Neural cell (in vitro differentiated cells): Measurements from ENCODE around the gene GADL1. TPM values are rescaled to one million over a fixed set of nuclear protein-coding genes. Genes with fewer than 3 reads are reported as not detected.

Experiments
- H2AFZ ChIP-seq: fragments of 200-600, 300-800 bp; sonication (generic), shearing (Covaris generic); 2 replicates; pipeline ENCODE4 v1.6.0; 2014; ENCODE audit warnings: low read depth, mild to moderate bottlenecking, antibody characterized with exemption, low read length, moderate library complexity
- H3F3A ChIP-seq: fragments of 200-600 bp; shearing (Covaris generic); 2 replicates; pipeline ENCODE4 v1.6.1; 2016; ENCODE audit warnings: mild to moderate bottlenecking, moderate library complexity, mixed read lengths, antibody characterized with exemption, low read length; ENCODE audit not compliant: insufficient read depth, poor library complexity, severe bottlenecking
- H3K27ac ChIP-seq: fragments of 200-600, 300-800 bp; sonication (generic), shearing (Covaris generic); 2 replicates; pipeline ENCODE4 v1.5.1; 2014; ENCODE audit warnings: mild to moderate bottlenecking, low read length, moderate library complexity
- H3K27me3 ChIP-seq: fragments of 300-800, 200-600 bp; sonication (generic), shearing (Covaris generic); 2 replicates; pipeline ENCODE4 v1.6.0; 2014; ENCODE audit warnings: mild to moderate bottlenecking, low read depth, low read length, moderate library complexity; ENCODE audit not compliant: insufficient read depth
- H3K36me3 ChIP-seq: fragments of 300-800, 200-600 bp; sonication (generic), shearing (Covaris generic); 2 replicates; pipeline ENCODE4 v1.5.1; 2014; ENCODE audit warnings: mild to moderate bottlenecking, antibody characterized with exemption, low read length, moderate library complexity; ENCODE audit not compliant: insufficient read depth
- H3K4me2 ChIP-seq: fragments of 300-800, 200-600 bp; sonication (generic), shearing (Covaris generic); 2 replicates; pipeline ENCODE4 v1.6.0; 2014; ENCODE audit warnings: mild to moderate bottlenecking, low read length
- H3K4me3 ChIP-seq: fragments of 300-800, 200-600 bp; sonication (generic), shearing (Covaris generic); 2 replicates; pipeline ENCODE4 v1.5.1; 2014; ENCODE audit warnings: mild to moderate bottlenecking, low read length, moderate library complexity
- H3K79me2 ChIP-seq: fragments of 200-600 bp; shearing (Covaris generic); replicated peaks from 2 replicates; pipeline ENCODE4 v1.6.0; 2014; ENCODE audit warnings: mild to moderate bottlenecking, low read length, moderate library complexity; ENCODE audit not compliant: insufficient read depth
- H3K9ac ChIP-seq: fragments of 300-800, 200-600 bp; sonication (generic), shearing (Covaris generic); 2 replicates; pipeline ENCODE4 v1.6.1; 2016; ENCODE audit warnings: mild to moderate bottlenecking, low read length, mixed read lengths
- H3K9me2 ChIP-seq: fragments of 200-600 bp; shearing (Covaris generic); 2 replicates; pipeline ENCODE4 v1.6.1; 2016; ENCODE audit warnings: mild to moderate bottlenecking, low read length, mixed read lengths; ENCODE audit not compliant: insufficient read depth
- H3K9me3 ChIP-seq: fragments of 200-600, 300-800 bp; sonication (generic), shearing (Covaris generic); 2 replicates; pipeline ENCODE4 v1.6.1; 2016; ENCODE audit warnings: mild to moderate bottlenecking, mixed run types, low read length, moderate library complexity, mixed read lengths
- H4K20me1 ChIP-seq: fragments of 200-600 bp; shearing (Covaris generic); 2 replicates; pipeline ENCODE4 v1.6.1; 2016; ENCODE audit warnings: mild to moderate bottlenecking, mixed run types; ENCODE audit not compliant: insufficient read depth
- EP300 ChIP-seq: fragments of 450-650 bp; conservative IDR thresholded peaks from 2 replicates; pipeline ENCODE4 v1.6.1; 2014; ENCODE audit warnings: antibody characterized with exemption, mild to moderate bottlenecking, moderate library complexity; ENCODE audit not compliant: poor library complexity, severe bottlenecking
- EZH2 ChIP-seq: fragments of 200-600, 300-800 bp; shearing (Covaris generic), sonication (generic); IDR thresholded peaks from 2 replicates; pipeline ENCODE4 v1.6.1; 2014; ENCODE audit warnings: antibody characterized with exemption, low read length, borderline replicate concordance, mild to moderate bottlenecking; ENCODE audit not compliant: insufficient read depth, poor library complexity, severe bottlenecking
- MXI1 ChIP-seq: fragments of 450-650 bp; conservative IDR thresholded peaks from 2 replicates; pipeline ENCODE4 v1.6.1; 2014; ENCODE audit warnings: antibody characterized with exemption, mild to moderate bottlenecking; ENCODE audit not compliant: poor library complexity, severe bottlenecking
- POLR2AphosphoS5 ChIP-seq: IDR thresholded peaks from 2 replicates; pipeline ENCODE4 v1.6.1; 2012
- RAD21 ChIP-seq: fragments of 450-650 bp; conservative IDR thresholded peaks from 2 replicates; pipeline ENCODE4 v1.6.1; 2014; ENCODE audit warnings: antibody characterized with exemption, mild to moderate bottlenecking, moderate library complexity
- SMC3 ChIP-seq: fragments of 450-650 bp; conservative IDR thresholded peaks from 2 replicates; pipeline ENCODE4 v1.6.1; 2014; ENCODE audit warnings: antibody characterized with exemption, mild to moderate bottlenecking, moderate library complexity; ENCODE audit not compliant: poor library complexity
- TAF1 ChIP-seq: IDR thresholded peaks from 2 replicates; pipeline ENCODE4 v1.6.1; 2012; ENCODE audit warnings: low read depth
- polyA plus RNA-seq: library from polyadenylated mRNA; depleted of rRNA; stranded (reverse); fragments of >200 nt; gene quantifications from 2 replicates; pipeline ENCODE4 v1.2.3, GENCODE V29; 2014
- TF ChIP-seq, protein P1 (sequence below): IDR thresholded peaks from 2 replicates; pipeline ENCODE4 v1.6.1; 2012; ENCODE audit warnings: borderline replicate concordance
- TF ChIP-seq, protein P2 (sequence below): fragments of 450-650 bp; IDR thresholded peaks from 2 replicates; pipeline ENCODE4 v1.5.1; 2014; ENCODE audit warnings: antibody characterized with exemption, mild to moderate bottlenecking, moderate library complexity; ENCODE audit not compliant: poor library complexity, severe bottlenecking

GADL1 gene
- polyA plus RNA-seq, 1 donor from 2014 or later = not detected

DNA sequence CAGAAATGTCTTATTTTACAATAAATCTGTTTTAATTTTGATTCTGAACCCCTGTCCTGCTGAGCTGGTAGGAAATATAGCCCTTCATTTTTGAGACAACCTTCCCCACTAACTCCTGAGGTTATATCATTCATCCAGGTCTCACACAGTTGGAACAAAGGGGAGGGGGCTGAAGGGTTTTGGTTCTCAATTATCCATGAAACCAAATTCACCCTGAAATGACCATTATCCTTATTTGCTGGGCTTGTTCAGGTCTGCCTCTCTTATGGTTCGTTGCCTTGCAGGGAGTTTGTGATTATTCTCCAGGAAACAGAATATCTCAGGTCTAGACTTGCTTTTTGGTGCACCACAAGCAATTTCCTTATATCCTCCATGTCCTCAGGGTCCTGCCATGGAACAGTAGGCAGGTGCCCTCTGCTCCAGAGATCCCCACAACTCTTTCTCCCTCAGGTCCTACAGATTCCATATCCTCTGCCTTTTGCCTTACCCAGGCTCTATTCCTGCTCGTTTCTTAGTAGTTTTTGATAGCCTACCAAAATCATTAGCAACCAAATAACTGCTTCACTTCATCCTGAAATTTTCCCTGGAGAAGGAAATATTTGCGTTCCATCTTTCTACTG is 193.6 kb downstream of the GADL1 start:
- Histone ChIP-seq H3K9ac (no peak overlapping the region), H3K27me3 (no peaks in the 10 kb centered on the region), H3K4me3 (no peak overlapping the region), H3K4me2 (no peak overlapping the region), H4K20me1 (no peaks in the 10 kb centered on the region), H3K27ac (no peak overlapping the region), H3K9me2 (no peaks in the 10 kb centered on the region), H3K36me3 (no peaks in the 10 kb centered on the region), H2AFZ (no peak overlapping the region), H3K79me2 (no peaks in the 10 kb centered on the region), H3K9me3 (no peaks in the 10 kb centered on the region), H3F3A (no peaks in the 10 kb centered on the region)
- no peak for TF ChIP-seq EP300
- TF ChIP-seq TAF1 = no peak
- TF ChIP-seq MXI1 = no peak
- TF ChIP-seq, protein P1, sequence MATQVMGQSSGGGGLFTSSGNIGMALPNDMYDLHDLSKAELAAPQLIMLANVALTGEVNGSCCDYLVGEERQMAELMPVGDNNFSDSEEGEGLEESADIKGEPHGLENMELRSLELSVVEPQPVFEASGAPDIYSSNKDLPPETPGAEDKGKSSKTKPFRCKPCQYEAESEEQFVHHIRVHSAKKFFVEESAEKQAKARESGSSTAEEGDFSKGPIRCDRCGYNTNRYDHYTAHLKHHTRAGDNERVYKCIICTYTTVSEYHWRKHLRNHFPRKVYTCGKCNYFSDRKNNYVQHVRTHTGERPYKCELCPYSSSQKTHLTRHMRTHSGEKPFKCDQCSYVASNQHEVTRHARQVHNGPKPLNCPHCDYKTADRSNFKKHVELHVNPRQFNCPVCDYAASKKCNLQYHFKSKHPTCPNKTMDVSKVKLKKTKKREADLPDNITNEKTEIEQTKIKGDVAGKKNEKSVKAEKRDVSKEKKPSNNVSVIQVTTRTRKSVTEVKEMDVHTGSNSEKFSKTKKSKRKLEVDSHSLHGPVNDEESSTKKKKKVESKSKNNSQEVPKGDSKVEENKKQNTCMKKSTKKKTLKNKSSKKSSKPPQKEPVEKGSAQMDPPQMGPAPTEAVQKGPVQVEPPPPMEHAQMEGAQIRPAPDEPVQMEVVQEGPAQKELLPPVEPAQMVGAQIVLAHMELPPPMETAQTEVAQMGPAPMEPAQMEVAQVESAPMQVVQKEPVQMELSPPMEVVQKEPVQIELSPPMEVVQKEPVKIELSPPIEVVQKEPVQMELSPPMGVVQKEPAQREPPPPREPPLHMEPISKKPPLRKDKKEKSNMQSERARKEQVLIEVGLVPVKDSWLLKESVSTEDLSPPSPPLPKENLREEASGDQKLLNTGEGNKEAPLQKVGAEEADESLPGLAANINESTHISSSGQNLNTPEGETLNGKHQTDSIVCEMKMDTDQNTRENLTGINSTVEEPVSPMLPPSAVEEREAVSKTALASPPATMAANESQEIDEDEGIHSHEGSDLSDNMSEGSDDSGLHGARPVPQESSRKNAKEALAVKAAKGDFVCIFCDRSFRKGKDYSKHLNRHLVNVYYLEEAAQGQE = no peak
- no peak for TF ChIP-seq RAD21
- TF ChIP-seq, protein P2, sequence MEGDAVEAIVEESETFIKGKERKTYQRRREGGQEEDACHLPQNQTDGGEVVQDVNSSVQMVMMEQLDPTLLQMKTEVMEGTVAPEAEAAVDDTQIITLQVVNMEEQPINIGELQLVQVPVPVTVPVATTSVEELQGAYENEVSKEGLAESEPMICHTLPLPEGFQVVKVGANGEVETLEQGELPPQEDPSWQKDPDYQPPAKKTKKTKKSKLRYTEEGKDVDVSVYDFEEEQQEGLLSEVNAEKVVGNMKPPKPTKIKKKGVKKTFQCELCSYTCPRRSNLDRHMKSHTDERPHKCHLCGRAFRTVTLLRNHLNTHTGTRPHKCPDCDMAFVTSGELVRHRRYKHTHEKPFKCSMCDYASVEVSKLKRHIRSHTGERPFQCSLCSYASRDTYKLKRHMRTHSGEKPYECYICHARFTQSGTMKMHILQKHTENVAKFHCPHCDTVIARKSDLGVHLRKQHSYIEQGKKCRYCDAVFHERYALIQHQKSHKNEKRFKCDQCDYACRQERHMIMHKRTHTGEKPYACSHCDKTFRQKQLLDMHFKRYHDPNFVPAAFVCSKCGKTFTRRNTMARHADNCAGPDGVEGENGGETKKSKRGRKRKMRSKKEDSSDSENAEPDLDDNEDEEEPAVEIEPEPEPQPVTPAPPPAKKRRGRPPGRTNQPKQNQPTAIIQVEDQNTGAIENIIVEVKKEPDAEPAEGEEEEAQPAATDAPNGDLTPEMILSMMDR = no peak
- TF ChIP-seq EZH2 = no peak
- TF ChIP-seq POLR2AphosphoS5 = no peak
- no peak for TF ChIP-seq SMC3

DNA sequence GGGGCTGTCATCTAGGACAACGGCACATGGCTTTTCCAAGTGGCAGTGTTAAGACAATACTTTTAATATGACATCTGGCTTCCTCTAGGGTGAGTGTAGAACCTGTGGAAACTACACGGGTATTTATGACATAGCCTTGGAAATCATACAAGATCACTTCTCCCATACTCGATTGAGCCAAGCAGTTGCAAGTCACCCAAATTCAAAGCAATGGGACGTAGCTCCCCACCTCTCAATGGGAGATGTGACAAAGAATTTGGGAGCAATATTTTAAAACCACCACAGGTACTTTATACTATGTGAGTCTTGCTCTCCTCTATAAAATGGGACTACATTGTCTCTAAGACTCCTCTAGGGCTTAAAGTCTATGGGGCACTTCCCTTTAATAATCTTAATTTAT is 194.5 kb downstream of the GADL1 start:
- Histone ChIP-seq H3K36me3 (no peaks in the 10 kb centered on the region), H3K9ac (no peak overlapping the region), H3K4me2 (no peak overlapping the region), H3K9me2 (no peaks in the 10 kb centered on the region), H3K79me2 (no peaks in the 10 kb centered on the region), H3K27ac (no peak overlapping the region), H4K20me1 (no peaks in the 10 kb centered on the region), H3K4me3 (no peak overlapping the region), H3K9me3 (no peaks in the 10 kb centered on the region), H2AFZ (no peak overlapping the region), H3K27me3 (no peaks in the 10 kb centered on the region), H3F3A (no peaks in the 10 kb centered on the region)
- TF ChIP-seq MXI1 = no peak
- no peak for TF ChIP-seq TAF1
- TF ChIP-seq, protein P2 = no peak
- TF ChIP-seq, protein P1 = no peak
- no peak for TF ChIP-seq EP300
- TF ChIP-seq EZH2 = no peak
